Fibroblast of pulmonary artery (primary cell): ENCODE results near the gene AGRN.

ENCODE experiments used
- DNase-seq: peaks from one replicate; pipeline ENCODE4 v3.0.0-alpha.2; 2010; ENCODE audit warnings: low read depth
- H3K4me3 ChIP-seq: replicated peaks from 2 replicates; pipeline ENCODE4 v1.5.1; 2011; ENCODE audit warnings: low read depth, mild to moderate bottlenecking, control low read depth, low read length, moderate library complexity
- TF ChIP-seq, protein P1 (sequence below): IDR thresholded peaks from 2 replicates; pipeline ENCODE4 v1.5.1; 2011; ENCODE audit warnings: mild to moderate bottlenecking, control low read depth, low read length, inconsistent platforms; ENCODE audit errors: missing control alignments

The AGRN gene

DNA sequence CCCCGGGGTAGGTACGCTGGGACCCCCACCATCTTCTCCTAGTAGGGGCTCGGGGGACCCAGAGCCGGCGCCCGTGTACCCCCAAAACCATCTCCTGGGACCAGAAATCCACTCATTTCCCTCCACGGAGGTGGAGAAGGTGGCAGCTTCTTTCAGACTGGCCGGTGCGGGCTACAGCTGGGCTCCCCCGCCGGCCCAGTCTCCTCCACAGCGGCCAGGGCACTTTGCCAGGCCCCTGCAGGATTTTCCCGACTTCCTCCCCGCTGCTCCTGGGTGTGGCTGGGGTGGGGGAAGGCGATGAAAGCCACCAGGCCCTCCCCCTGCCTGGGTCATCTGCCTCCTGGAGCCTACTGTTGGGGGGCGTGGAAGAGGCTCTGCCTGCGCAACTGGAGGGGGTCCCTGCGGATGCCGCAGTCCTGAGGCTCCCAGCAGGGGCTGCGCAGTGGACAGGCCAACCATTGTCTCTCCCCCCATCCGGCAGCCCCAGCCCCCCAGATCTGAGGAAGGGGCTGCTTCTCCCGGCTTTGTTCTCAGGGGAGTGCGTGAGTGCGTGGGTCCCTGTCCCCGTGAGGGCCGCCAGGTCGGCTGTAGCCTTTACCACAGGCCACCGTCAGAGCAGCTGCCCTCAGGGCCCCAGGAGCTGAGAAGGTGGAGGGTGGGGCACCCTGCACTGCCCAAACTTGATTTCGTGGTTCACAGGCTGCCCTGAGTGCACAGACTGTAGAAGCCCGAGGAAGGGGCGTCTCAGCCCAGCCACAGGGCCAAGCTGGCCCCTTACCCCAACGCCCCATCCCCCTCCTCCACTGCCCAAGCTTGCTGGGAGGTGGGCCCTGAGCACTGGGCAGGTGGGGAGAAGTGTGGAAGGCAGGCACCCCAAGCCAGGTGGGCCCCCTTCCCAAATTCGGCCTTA, 1.3 kb downstream of the AGRN start:
- DNase-seq = peak; percentile 71
- peak overlapping the region; percentile 51 for H3K4me3 ChIP-seq
- TF ChIP-seq, protein P1, sequence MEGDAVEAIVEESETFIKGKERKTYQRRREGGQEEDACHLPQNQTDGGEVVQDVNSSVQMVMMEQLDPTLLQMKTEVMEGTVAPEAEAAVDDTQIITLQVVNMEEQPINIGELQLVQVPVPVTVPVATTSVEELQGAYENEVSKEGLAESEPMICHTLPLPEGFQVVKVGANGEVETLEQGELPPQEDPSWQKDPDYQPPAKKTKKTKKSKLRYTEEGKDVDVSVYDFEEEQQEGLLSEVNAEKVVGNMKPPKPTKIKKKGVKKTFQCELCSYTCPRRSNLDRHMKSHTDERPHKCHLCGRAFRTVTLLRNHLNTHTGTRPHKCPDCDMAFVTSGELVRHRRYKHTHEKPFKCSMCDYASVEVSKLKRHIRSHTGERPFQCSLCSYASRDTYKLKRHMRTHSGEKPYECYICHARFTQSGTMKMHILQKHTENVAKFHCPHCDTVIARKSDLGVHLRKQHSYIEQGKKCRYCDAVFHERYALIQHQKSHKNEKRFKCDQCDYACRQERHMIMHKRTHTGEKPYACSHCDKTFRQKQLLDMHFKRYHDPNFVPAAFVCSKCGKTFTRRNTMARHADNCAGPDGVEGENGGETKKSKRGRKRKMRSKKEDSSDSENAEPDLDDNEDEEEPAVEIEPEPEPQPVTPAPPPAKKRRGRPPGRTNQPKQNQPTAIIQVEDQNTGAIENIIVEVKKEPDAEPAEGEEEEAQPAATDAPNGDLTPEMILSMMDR = no peak

DNA sequence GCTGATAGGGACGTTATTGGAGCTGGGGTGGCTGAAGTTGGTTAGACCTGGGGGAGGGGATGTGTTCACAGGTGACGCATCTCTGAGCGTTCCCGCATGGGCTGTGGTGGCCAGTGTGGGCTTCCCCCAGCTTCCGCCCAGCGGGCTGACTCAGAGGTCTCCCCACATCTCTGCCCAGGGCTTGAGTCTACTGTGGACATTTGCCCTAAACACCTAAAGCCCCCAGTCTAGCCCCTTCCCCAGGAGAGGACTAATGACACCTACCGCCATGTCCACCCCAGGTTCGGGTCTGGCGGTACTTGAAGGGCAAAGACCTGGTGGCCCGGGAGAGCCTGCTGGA, 2.0 kb downstream of the AGRN start:
- no peak for DNase-seq
- TF ChIP-seq, protein P1 = no peak
- H3K4me3 ChIP-seq = no peak overlapping the region

DNA sequence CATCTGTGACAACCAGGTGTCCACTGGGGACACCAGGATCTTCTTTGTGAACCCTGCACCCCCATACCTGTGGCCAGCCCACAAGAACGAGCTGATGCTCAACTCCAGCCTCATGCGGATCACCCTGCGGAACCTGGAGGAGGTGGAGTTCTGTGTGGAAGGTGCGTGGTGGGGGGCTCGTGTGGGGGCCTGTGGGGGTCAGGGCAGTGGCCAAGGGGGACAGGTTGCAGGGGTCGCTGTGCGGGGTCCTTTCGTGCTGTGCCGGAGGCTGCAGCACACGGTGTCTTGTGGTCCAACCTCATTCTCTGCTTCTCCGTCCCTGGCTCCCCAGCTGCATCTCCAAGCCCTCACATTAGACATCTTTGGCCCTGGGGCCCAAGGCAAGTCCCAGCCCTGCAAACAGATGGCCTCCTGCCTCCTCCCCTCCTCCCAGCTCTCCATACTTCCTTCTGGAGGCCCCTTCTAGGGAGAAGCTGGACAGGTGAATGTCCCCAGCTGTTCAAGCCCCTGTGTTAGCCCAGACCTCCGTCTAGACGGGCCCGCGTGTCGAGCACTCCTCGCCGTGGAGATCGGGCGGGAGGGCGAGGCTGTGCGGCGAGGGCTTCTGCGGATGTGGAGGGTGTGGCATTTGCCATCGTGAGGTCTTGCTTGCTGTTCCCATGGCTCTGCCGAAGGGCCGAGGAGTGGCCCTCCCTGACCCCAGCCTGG, 2.5 kb downstream of the AGRN start:
- DNase-seq = no peak
- TF ChIP-seq, protein P1 = no peak
- H3K4me3 ChIP-seq = no peak overlapping the region

DNA sequence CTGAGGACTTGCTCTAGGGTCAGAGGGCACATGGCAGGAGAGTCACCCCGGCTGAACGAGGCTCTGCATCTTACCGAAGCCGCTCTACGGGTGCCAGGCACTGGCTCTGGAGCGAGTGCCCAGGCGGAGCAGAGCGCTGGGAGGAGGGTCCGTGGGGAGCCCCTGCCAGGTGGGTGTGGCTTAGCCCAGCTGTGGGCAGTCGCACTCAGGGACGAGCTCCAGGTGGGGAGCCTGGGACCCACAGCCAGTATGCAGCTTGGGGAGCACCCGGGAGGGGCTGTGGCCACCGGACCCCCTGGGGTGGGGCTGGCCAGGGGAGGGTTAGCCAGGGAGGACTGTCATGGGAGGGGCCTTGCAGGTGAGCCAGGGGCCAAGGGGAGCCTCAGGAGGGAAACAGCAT, 3.8 kb downstream of the AGRN start:
- TF ChIP-seq, protein P1 = no peak
- no peak overlapping the region for H3K4me3 ChIP-seq
- no peak for DNase-seq

DNA sequence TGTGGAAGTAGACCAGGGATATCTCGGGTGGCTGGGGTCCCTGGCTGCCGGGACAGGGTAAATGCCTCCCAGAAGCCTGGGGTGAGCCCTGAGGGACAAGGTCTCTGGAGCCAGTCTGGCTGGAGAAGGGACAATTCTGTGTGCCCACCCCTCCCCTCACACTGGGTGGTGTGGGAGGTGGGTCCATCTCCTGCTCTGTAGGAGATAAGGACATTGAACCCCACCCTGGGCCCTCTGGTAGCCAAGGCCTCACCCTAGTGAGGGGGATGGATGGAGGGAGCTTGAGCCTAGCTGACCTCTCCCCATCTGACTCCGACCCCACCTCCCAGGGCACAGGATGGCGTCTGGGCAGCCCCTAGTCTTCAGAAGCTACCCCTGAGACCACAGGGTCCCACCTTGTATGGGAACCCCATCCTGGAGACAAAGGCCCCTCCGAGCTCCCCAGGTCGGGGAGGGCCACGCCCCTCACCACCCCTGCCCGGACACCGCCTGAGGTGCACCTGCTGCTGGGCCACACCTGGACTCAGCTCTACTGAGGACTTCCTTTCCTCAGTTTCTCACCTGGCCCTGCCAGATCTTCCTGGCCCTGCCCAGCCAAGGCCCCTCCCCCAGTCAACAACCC, 4.3 kb downstream of the AGRN start:
- TF ChIP-seq, protein P1 = no peak
- no peak for DNase-seq
- H3K4me3 ChIP-seq = no peak overlapping the region

DNA sequence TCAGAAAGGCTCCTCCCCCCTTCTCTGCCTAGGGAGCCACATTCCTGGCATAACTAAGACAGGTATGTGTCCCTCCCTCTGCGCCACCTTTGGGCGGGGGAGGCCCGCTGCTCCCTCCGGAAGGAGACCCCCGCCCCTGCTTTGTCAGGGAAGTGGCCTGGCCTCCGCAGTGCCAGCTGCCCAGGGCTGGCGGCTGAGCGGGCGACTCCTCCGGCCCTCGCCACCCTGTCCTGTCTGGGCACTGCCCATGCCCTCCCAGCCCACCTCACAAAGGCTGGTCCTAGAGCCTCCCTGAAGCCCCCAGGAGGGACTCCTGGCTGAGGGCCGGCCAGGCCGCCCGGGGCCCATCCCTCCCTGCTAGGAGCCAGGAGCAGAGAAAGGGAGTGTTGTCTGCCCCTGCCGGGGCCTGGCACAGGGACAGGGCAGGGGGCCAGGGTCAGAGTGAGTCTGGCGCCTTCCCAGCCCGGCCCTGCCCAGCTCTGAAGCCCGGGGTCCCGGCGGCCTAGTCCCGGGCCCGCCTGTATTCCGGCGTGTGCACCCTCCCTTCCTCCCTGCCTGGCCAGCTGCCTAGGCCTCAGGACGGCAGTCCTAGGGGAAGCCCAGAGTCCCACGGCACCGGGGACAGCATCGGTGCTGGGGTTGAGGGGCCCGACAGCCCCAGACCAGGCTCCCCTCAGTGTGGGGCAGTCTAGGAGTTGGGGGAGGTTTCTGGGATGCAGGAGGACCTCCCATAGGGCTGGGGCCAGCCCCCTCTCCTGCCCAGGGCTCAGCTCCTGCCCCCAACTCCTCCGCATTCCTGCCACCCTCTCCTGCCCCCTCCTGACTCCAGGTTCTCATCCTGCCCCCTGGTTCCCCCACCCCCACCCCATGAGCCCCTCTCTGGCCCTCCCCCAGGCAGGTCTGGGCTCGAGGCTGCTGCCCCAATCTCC, 5.1 kb downstream of the AGRN start:
- peak; percentile 21 for DNase-seq
- no peak overlapping the region for H3K4me3 ChIP-seq
- TF ChIP-seq, protein P1 = no peak
